ENCODE results near the gene MED14.

The MED14 gene

GRCh38 chrX:40727581-40728252 lies 7.6 kb downstream of the MED14 start:
- Histone ChIP-seq H4K8ac (ENCODE audit: low read depth, low read length) (no peak overlapping the region), H3K79me1 (ENCODE audit: low read length) (no peaks in the 10 kb centered on the region), H2AK5ac (ENCODE audit: low read length) (no peak overlapping the region), H2BK5ac (ENCODE audit: low read length) (no peak overlapping the region), H3K9ac (ENCODE audit: low read length) (no peak overlapping the region), H3K4me3 (ENCODE audit: low read length) (no peak overlapping the region), H2BK15ac (replicated peaks; ENCODE audit: low read depth) (no peak overlapping the region), H3K27ac (ENCODE audit: low read depth, low read length) (no peak overlapping the region), H3K4me1 (ENCODE audit: control insufficient read depth, low read depth, low read length) (no peaks in the 10 kb centered on the region), H3K36me3 (ENCODE audit: control insufficient read depth, insufficient read depth, low read length) (no peaks in the 10 kb centered on the region), H3K79me2 (ENCODE audit: control insufficient read depth, insufficient read depth, low read length) (peaks cover 22% of the 10 kb centered on the region), H3K4me2 (ENCODE audit: low read length) (no peak overlapping the region), H3K27me3 (ENCODE audit: insufficient read depth, low read length, poor library complexity) (no peaks in the 10 kb centered on the region), H2BK120ac (ENCODE audit: low read depth, low read length) (no peak overlapping the region), H3K56ac (ENCODE audit: low read length) (no peak overlapping the region), H3K4ac (ENCODE audit: low read depth, low read length) (no peak overlapping the region), H3K23ac (ENCODE audit: low read length) (no peak overlapping the region), H3K18ac (ENCODE audit: low read length) (no peak overlapping the region), H4K5ac (ENCODE audit: low read length) (no peak overlapping the region)
- DNase-seq, result no peak
- 100% methylated on average over 1 of the region's 6 CpGs for WGBS (ENCODE audit: extremely low coverage, insufficient coverage, low lambda C conversion rate)

GRCh38 chrX:40727093-40727492 lies 8.2 kb downstream of the MED14 start:
- H3K79me1 ChIP-seq (ENCODE audit: low read length), result no peaks in the 10 kb centered on the region
- no peak overlapping the region for H3K27ac ChIP-seq (ENCODE audit: low read depth, low read length)
- peaks cover 18% of the 10 kb centered on the region for H3K79me2 ChIP-seq (ENCODE audit: control insufficient read depth, insufficient read depth, low read length)
- H3K56ac ChIP-seq (ENCODE audit: low read length), result no peak overlapping the region
- no peak overlapping the region for H3K18ac ChIP-seq (ENCODE audit: low read length)
- no peak overlapping the region for H3K9ac ChIP-seq (ENCODE audit: low read length)
- H3K4me3 ChIP-seq (ENCODE audit: low read length), result no peak overlapping the region
- no peaks in the 10 kb centered on the region for H3K36me3 ChIP-seq (ENCODE audit: control insufficient read depth, insufficient read depth, low read length)
- no peak overlapping the region for H4K8ac ChIP-seq (ENCODE audit: low read depth, low read length)
- no peak overlapping the region for H2BK5ac ChIP-seq (ENCODE audit: low read length)
- H3K4me2 ChIP-seq (ENCODE audit: low read length), result no peak overlapping the region
- H2BK120ac ChIP-seq (ENCODE audit: low read depth, low read length), result no peak overlapping the region
- H3K4me1 ChIP-seq (ENCODE audit: control insufficient read depth, low read depth, low read length), result no peaks in the 10 kb centered on the region
- no peak overlapping the region for H4K5ac ChIP-seq (ENCODE audit: low read length)
- H3K27me3 ChIP-seq (ENCODE audit: insufficient read depth, low read length, poor library complexity), result no peaks in the 10 kb centered on the region
- no peak overlapping the region for H2AK5ac ChIP-seq (ENCODE audit: low read length)
- H2BK15ac ChIP-seq (replicated peaks; ENCODE audit: low read depth), result no peak overlapping the region
- H3K23ac ChIP-seq (ENCODE audit: low read length), result no peak overlapping the region
- no peak overlapping the region for H3K4ac ChIP-seq (ENCODE audit: low read depth, low read length)
- no peak for DNase-seq

- no peak overlapping the region for H4K8ac ChIP-seq (ENCODE audit: low read depth, low read length)
These were observed 12.4 kb downstream of the MED14 start for GRCh38 chrX:40722930-40723329.

GRCh38 chrX:40721489-40722106 lies 13.7 kb downstream of the MED14 start:
- no CpG with 5 or more reads among the region's 3 CpGs for WGBS (ENCODE audit: extremely low coverage, insufficient coverage, low lambda C conversion rate)
- no peaks in the 10 kb centered on the region for H3K36me3 ChIP-seq (ENCODE audit: control insufficient read depth, insufficient read depth, low read length)

More at GRCh38 chrX:40722930-40723329, 12.4 kb downstream of the MED14 start:
- Histone ChIP-seq H2BK120ac (ENCODE audit: low read depth, low read length) (no peak overlapping the region), H3K18ac (ENCODE audit: low read length) (no peak overlapping the region), H3K4ac (ENCODE audit: low read depth, low read length) (no peak overlapping the region), H3K23ac (ENCODE audit: low read length) (no peak overlapping the region), H3K36me3 (ENCODE audit: control insufficient read depth, insufficient read depth, low read length) (no peaks in the 10 kb centered on the region), H3K56ac (ENCODE audit: low read length) (no peak overlapping the region), H3K4me3 (ENCODE audit: low read length) (no peak overlapping the region), H3K79me2 (ENCODE audit: control insufficient read depth, insufficient read depth, low read length) (peaks cover 13% of the 10 kb centered on the region), H3K4me1 (ENCODE audit: control insufficient read depth, low read depth, low read length) (no peaks in the 10 kb centered on the region), H2BK15ac (replicated peaks; ENCODE audit: low read depth) (no peak overlapping the region), H3K9ac (ENCODE audit: low read length) (no peak overlapping the region), H3K4me2 (ENCODE audit: low read length) (no peak overlapping the region), H3K27me3 (ENCODE audit: insufficient read depth, low read length, poor library complexity) (no peaks in the 10 kb centered on the region), H3K27ac (ENCODE audit: low read depth, low read length) (no peak overlapping the region), H4K5ac (ENCODE audit: low read length) (no peak overlapping the region), H3K79me1 (ENCODE audit: low read length) (no peaks in the 10 kb centered on the region), H2BK5ac (ENCODE audit: low read length) (no peak overlapping the region), H2AK5ac (ENCODE audit: low read length) (no peak overlapping the region)
- no peak for DNase-seq
- WGBS (ENCODE audit: extremely low coverage, insufficient coverage, low lambda C conversion rate), result no CpG with 5 or more reads among the region's 1 CpG

GRCh38 chrX:40720792-40721191 lies 14.6 kb downstream of the MED14 start:
- Histone ChIP-seq H3K79me2 (ENCODE audit: control insufficient read depth, insufficient read depth, low read length) (peaks cover 14% of the 10 kb centered on the region), H4K8ac (ENCODE audit: low read depth, low read length) (no peak overlapping the region), H3K36me3 (ENCODE audit: control insufficient read depth, insufficient read depth, low read length) (no peaks in the 10 kb centered on the region), H2BK120ac (ENCODE audit: low read depth, low read length) (no peak overlapping the region), H3K18ac (ENCODE audit: low read length) (no peak overlapping the region), H3K27ac (ENCODE audit: low read depth, low read length) (no peak overlapping the region), H3K9ac (ENCODE audit: low read length) (no peak overlapping the region), H3K4me1 (ENCODE audit: control insufficient read depth, low read depth, low read length) (no peaks in the 10 kb centered on the region), H3K27me3 (ENCODE audit: insufficient read depth, low read length, poor library complexity) (no peaks in the 10 kb centered on the region), H2BK5ac (ENCODE audit: low read length) (no peak overlapping the region), H2BK15ac (replicated peaks; ENCODE audit: low read depth) (no peak overlapping the region), H3K4ac (ENCODE audit: low read depth, low read length) (no peak overlapping the region), H3K4me2 (ENCODE audit: low read length) (no peak overlapping the region), H2AK5ac (ENCODE audit: low read length) (no peak overlapping the region), H3K23ac (ENCODE audit: low read length) (no peak overlapping the region), H4K5ac (ENCODE audit: low read length) (no peak overlapping the region), H3K4me3 (ENCODE audit: low read length) (no peak overlapping the region), H3K56ac (ENCODE audit: low read length) (no peak overlapping the region), H3K79me1 (ENCODE audit: low read length) (no peaks in the 10 kb centered on the region)
- DNase-seq, result no peak
- WGBS (ENCODE audit: extremely low coverage, insufficient coverage, low lambda C conversion rate), result no CpG with 5 or more reads among the region's 8 CpGs

More at GRCh38 chrX:40721489-40722106, 13.7 kb downstream of the MED14 start:
- H3K4me3 ChIP-seq (ENCODE audit: low read length), result no peak overlapping the region
- no peak overlapping the region for H3K4me2 ChIP-seq (ENCODE audit: low read length)
- H3K23ac ChIP-seq (ENCODE audit: low read length), result no peak overlapping the region
- H2AK5ac ChIP-seq (ENCODE audit: low read length), result no peak overlapping the region
- no peak overlapping the region for H4K5ac ChIP-seq (ENCODE audit: low read length)
- no peak overlapping the region for H2BK5ac ChIP-seq (ENCODE audit: low read length)
- H3K79me1 ChIP-seq (ENCODE audit: low read length), result no peaks in the 10 kb centered on the region
- no peak overlapping the region for H2BK15ac ChIP-seq (replicated peaks; ENCODE audit: low read depth)
- no peak overlapping the region for H3K9ac ChIP-seq (ENCODE audit: low read length)
- no peaks in the 10 kb centered on the region for H3K27me3 ChIP-seq (ENCODE audit: insufficient read depth, low read length, poor library complexity)
- H3K56ac ChIP-seq (ENCODE audit: low read length), result no peak overlapping the region
- DNase-seq, result peak; percentile 7
- no peaks in the 10 kb centered on the region for H3K4me1 ChIP-seq (ENCODE audit: control insufficient read depth, low read depth, low read length)
- H3K79me2 ChIP-seq (ENCODE audit: control insufficient read depth, insufficient read depth, low read length), result peaks cover 12% of the 10 kb centered on the region
- H3K27ac ChIP-seq (ENCODE audit: low read depth, low read length), result no peak overlapping the region
- no peak overlapping the region for H4K8ac ChIP-seq (ENCODE audit: low read depth, low read length)
- H2BK120ac ChIP-seq (ENCODE audit: low read depth, low read length), result no peak overlapping the region
- no peak overlapping the region for H3K18ac ChIP-seq (ENCODE audit: low read length)
- no peak overlapping the region for H3K4ac ChIP-seq (ENCODE audit: low read depth, low read length)

GRCh38 chrX:40720339-40720738 lies 15.0 kb downstream of the MED14 start:
- no peak overlapping the region for H2BK15ac ChIP-seq (replicated peaks; ENCODE audit: low read depth)
- no peak overlapping the region for H2BK5ac ChIP-seq (ENCODE audit: low read length)
- no peak overlapping the region for H2AK5ac ChIP-seq (ENCODE audit: low read length)
- no peak overlapping the region for H3K27ac ChIP-seq (ENCODE audit: low read depth, low read length)
- H3K4me3 ChIP-seq (ENCODE audit: low read length), result no peak overlapping the region
- H4K5ac ChIP-seq (ENCODE audit: low read length), result no peak overlapping the region
- H3K36me3 ChIP-seq (ENCODE audit: control insufficient read depth, insufficient read depth, low read length), result no peaks in the 10 kb centered on the region
- H3K23ac ChIP-seq (ENCODE audit: low read length), result no peak overlapping the region
- H2BK120ac ChIP-seq (ENCODE audit: low read depth, low read length), result no peak overlapping the region
- H3K4ac ChIP-seq (ENCODE audit: low read depth, low read length), result no peak overlapping the region
- no CpG with 5 or more reads among the region's 4 CpGs for WGBS (ENCODE audit: extremely low coverage, insufficient coverage, low lambda C conversion rate)
- no peak overlapping the region for H3K18ac ChIP-seq (ENCODE audit: low read length)
- H3K4me2 ChIP-seq (ENCODE audit: low read length), result no peak overlapping the region
- H3K79me1 ChIP-seq (ENCODE audit: low read length), result no peaks in the 10 kb centered on the region
- H3K9ac ChIP-seq (ENCODE audit: low read length), result no peak overlapping the region
- H3K79me2 ChIP-seq (ENCODE audit: control insufficient read depth, insufficient read depth, low read length), result peaks cover 14% of the 10 kb centered on the region
- H3K56ac ChIP-seq (ENCODE audit: low read length), result no peak overlapping the region
- H3K4me1 ChIP-seq (ENCODE audit: control insufficient read depth, low read depth, low read length), result no peaks in the 10 kb centered on the region
- DNase-seq, result no peak
- no peak overlapping the region for H4K8ac ChIP-seq (ENCODE audit: low read depth, low read length)
- H3K27me3 ChIP-seq (ENCODE audit: insufficient read depth, low read length, poor library complexity), result no peaks in the 10 kb centered on the region

Measured in mesendoderm (in vitro differentiated cells).